Right cardiac atrium (tissue), 5 donors: Measurements from ENCODE around the gene NTN4. TPM values are rescaled to one million over a fixed set of nuclear protein-coding genes. Genes with fewer than 3 reads are reported as not detected.

Experiments used
- ATAC-seq, 2 donors: fragments of 200-7000 bp; cut with Tn5 transposase; one replicate each; pipeline versions ENCODE4 v1.8.0 to v1.9.1; 2020; ENCODE audit warnings: moderate library complexity in 2 of 2, mild to moderate bottlenecking in 1 of 2
- DNase-seq, 3 donors: peaks; one replicate each; pipeline ENCODE4 v3.0.0-alpha.2; 2020
- H3K27ac ChIP-seq: one replicate; pipeline ENCODE4 v1.5.1; 2013; ENCODE audit warnings: mild to moderate bottlenecking, low read length, control low read depth, moderate library complexity
- H3K27me3 ChIP-seq: one replicate; pipeline ENCODE4 v1.6.1; 2013; ENCODE audit not compliant: control insufficient read depth, insufficient read depth
- H3K4me1 ChIP-seq: one replicate; pipeline ENCODE4 v1.6.1; 2013; ENCODE audit warnings: low read length; ENCODE audit not compliant: control insufficient read depth, insufficient read depth
- H3K4me3 ChIP-seq: one replicate; pipeline ENCODE4 v1.5.1; 2013; ENCODE audit warnings: low read length, control low read depth
- H3K9me3 ChIP-seq: one replicate; pipeline ENCODE4 v1.6.1; 2013; ENCODE audit warnings: low read length; ENCODE audit not compliant: control insufficient read depth
- WGBS: extraction: QIAGEN DNeasy Blood & Tissue Kit; methylation state at CpG from one replicate; pipeline ENCODE4 v1.1.7; 2013; 5-methylcytosine and 5-hydroxymethylcytosine counted together
- intact Hi-C, 4 donors: fragments of 100-400 bp; cut with DNase I; formaldehyde crosslinking; loops; one replicate each; pipeline versions ENCODE4 v1.11.0 to v1.14.0; 2022 to 2023
- long read RNA-seq, 4 donors: library from polyadenylated mRNA; unstranded; transcript quantifications; one replicate each; pipeline ENCODE4 v2.0.0, GENCODE V29; 2020 to 2021
- polyA plus RNA-seq: library from polyadenylated mRNA; stranded (reverse); fragments of 200-250 nt; gene quantifications from one replicate; pipeline ENCODE4 v1.2.3, GENCODE V29; 2013
- total RNA-seq, 4 donors: library from RNA; stranded (reverse); fragmentation: NEBNext Ultra II Directional; extraction: Animal tissue kit (Norgen Biotek cat#: 25700); gene quantifications; one replicate each; pipeline ENCODE4 v1.2.1, GENCODE V29; 2021
- donor health status: healthy with polysubstance abuse.
- donor health status: DM: no; HTN: yes; CAD: no.
- donor health status: DM: no; HTN: no; CAD: no.
- donor health status: DM: no; HTN: yes; CAD: no; lungs with severe emphysema.
- donor health status: DM: yes; HTN: yes; CAD: no.

Gene NTN4
- total RNA-seq = 100 to 1,000 TPM in 2 of 4 donors, 10 to 100 TPM in 2; 85.6 to 111 (median 103) TPM
- 62.9 TPM for polyA plus RNA-seq
- long read RNA-seq, donor 1, transcript NTN4-201 (10 exons, 3,615 nt) = major isoform, 288 of 340 reads
- long read RNA-seq, donor 1, partial matches to known transcripts = 31 of 340 reads
- long read RNA-seq, donor 1, other reads (novel, unspliced or antisense) = 21 of 340 reads
- long read RNA-seq, donor 2, transcript NTN4-201 (10 exons, 3,615 nt) = major isoform, 135 of 148 reads
- long read RNA-seq, donor 2, partial matches to known transcripts = 7 of 148 reads
- long read RNA-seq, donor 2, other reads (novel, unspliced or antisense) = 6 of 148 reads
- long read RNA-seq, donor 3, transcript NTN4-201 (10 exons, 3,615 nt) = major isoform, 41 of 103 reads
- long read RNA-seq, donor 3, partial matches to known transcripts = 42 of 103 reads
- long read RNA-seq, donor 3, other reads (novel, unspliced or antisense) = 19 of 103 reads
- long read RNA-seq, donor 4, transcript NTN4-201 (10 exons, 3,615 nt) = major isoform, 174 of 194 reads
- long read RNA-seq, donor 4, partial matches to known transcripts = 8 of 194 reads
- long read RNA-seq, donor 4, other reads (novel, unspliced or antisense) = 11 of 194 reads

DNA sequence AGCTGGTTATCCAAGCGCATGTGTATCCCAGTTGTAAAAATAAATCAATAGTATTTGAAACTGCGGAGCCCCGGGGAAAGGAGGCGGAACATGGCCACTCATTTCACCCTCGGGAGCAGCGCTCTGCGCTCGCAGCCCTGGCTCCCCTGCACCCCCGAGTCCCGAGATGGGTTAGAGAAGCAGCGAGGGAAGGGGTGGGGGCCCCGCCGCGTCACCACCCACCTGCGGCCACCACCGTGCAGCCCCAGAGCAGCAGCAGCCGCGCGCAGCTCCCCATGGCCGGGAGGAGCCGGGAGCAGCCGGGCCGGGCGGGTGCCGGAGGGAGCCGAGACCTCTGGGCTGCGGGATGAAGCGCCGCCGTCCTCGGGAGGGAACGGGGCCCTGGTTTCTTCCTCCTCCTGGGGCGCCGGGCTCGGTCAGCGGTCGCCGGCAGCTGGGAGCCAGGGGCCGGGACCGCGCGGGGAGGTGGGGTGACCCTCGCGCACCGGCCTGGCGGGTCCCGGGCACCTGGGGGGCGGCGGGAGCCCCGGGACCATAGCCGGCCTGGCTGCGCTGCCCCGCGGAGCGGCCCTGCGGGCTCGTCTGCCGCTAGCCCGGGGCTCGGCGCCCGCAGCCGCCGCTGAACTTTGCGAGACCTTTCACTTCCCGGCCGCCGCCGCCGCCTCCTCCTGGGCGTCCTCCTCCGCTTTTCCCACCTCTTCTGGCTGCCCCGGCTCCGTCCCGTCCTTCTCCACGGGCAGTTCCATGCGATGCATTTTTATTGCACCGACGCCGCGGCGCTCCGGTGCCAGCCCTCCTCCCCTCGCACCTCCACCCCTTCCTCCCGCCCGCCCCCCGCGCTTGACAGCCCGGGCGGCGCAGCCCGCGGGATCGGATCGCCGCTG is at the start of gene NTN4:
Gene NTN4 (minus strand): TSS at position 732 of the 884 bp plus-strand sequence. CDS start 455 bp downstream, at position 277.
- under 1% methylated on average over 92 of the region's 96 CpGs for WGBS
- Histone ChIP-seq H3K27ac (peak within 1 kb of the TSS; percentile 51), H3K4me3 (peak within 1 kb of the TSS; percentile 93), H3K4me1 (peaks cover 15% of the 10 kb centered on the region), H3K9me3 (no peaks in the 10 kb centered on the region), H3K27me3 (no peaks in the 10 kb centered on the region)
- intact Hi-C loops = loop anchor here in 1 of 4 donors (10.0 kb wide), 1 partner anchor 185 kb away; no protein-coding TSS in a partner anchor
- DNase-seq = peak; percentile 67 to 87 (median 85)
- peak; percentile 73 to 74 for ATAC-seq

DNA sequence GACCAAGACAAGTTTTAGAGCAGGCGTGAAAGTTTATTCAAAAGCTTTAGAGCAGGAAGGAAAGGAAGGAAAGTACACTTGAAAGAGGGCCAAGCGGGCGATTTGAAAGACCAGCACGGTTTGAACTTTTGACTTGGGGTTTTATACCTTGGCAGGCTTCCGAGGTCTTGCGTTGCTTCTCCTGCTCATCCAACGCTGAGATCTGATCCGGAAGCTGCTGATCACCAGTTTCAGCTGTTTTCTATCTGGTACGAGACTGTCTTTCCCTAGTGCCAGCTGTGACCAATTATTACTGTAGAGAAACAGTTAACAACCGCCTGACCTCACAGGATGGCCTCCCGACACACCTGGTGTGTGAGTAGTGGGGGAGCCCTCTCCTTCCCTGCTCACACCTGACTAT is 47.6 kb upstream of the NTN4 start:
- Histone ChIP-seq H3K4me3 (no peak overlapping the region), H3K4me1 (no peaks in the 10 kb centered on the region), H3K9me3 (no peaks in the 10 kb centered on the region), H3K27ac (no peak overlapping the region), H3K27me3 (no peaks in the 10 kb centered on the region)
- DNase-seq = no peak
- 39% methylated on average over 11 of the region's 11 CpGs for WGBS
- intact Hi-C loops = no loop called here
- no peak for ATAC-seq

GRCh38 chr12:95837240-95838038 is 46.9 kb upstream of the NTN4 start:
- intact Hi-C loops = no loop called here
- ATAC-seq = peak in 1 of 2 donors; percentile 14
- no peak overlapping the region for H3K27ac ChIP-seq

GRCh38 chr12:95836630-95837239 is 46.2 kb upstream of the NTN4 start:
- DNase-seq (no peak), ATAC-seq (no peak)
- intact Hi-C loops = no loop called here
- Histone ChIP-seq H3K27ac (no peak overlapping the region), H3K4me3 (no peak overlapping the region), H3K27me3 (no peaks in the 10 kb centered on the region), H3K4me1 (no peaks in the 10 kb centered on the region), H3K9me3 (no peaks in the 10 kb centered on the region)
- WGBS = 0% methylated on average over 1 of the region's 1 CpG

More at GRCh38 chr12:95837240-95838038, 46.9 kb upstream of the NTN4 start:
- Histone ChIP-seq H3K4me3 (no peak overlapping the region), H3K27me3 (no peaks in the 10 kb centered on the region), H3K9me3 (no peaks in the 10 kb centered on the region), H3K4me1 (no peaks in the 10 kb centered on the region)
- no peak for DNase-seq
- WGBS = 62% methylated on average over 10 of the region's 10 CpGs

GRCh38 chr12:95836185-95836609 is 45.6 kb upstream of the NTN4 start:
- intact Hi-C loops = no loop called here
- H3K27me3 ChIP-seq = no peaks in the 10 kb centered on the region
- no peaks in the 10 kb centered on the region for H3K9me3 ChIP-seq
- no peaks in the 10 kb centered on the region for H3K4me1 ChIP-seq
- H3K4me3 ChIP-seq = no peak overlapping the region
- ATAC-seq = no peak
- H3K27ac ChIP-seq = no peak overlapping the region
- 27% methylated on average over 3 of the region's 3 CpGs for WGBS
- no peak for DNase-seq

DNA sequence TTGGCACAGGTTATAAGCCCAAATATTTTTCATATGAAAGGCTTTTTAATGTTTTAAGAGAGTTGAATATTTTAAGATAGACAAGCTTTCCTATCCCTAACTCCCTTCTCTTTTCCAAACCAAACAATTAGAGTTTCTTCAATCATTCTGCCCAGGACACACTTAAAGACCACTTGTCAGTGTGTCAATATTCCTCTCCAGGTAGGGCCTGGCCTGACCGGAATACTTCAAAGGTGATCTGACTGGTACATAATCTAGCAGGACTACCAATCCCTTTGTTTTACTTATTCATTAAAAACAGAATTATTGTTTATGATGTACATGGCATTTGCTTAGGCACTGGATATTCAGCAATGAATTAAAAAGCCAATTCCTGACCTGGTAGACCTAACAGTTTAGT is 44.0 kb upstream of the NTN4 start:
- H3K9me3 ChIP-seq = no peaks in the 10 kb centered on the region
- no peaks in the 10 kb centered on the region for H3K4me1 ChIP-seq
- H3K27ac ChIP-seq = no peak overlapping the region
- intact Hi-C loops = no loop called here
- DNase-seq = no peak
- no peak for ATAC-seq
- WGBS = 93% methylated on average over 1 of the region's 1 CpG
- H3K27me3 ChIP-seq = no peaks in the 10 kb centered on the region
- H3K4me3 ChIP-seq = no peak overlapping the region

DNA sequence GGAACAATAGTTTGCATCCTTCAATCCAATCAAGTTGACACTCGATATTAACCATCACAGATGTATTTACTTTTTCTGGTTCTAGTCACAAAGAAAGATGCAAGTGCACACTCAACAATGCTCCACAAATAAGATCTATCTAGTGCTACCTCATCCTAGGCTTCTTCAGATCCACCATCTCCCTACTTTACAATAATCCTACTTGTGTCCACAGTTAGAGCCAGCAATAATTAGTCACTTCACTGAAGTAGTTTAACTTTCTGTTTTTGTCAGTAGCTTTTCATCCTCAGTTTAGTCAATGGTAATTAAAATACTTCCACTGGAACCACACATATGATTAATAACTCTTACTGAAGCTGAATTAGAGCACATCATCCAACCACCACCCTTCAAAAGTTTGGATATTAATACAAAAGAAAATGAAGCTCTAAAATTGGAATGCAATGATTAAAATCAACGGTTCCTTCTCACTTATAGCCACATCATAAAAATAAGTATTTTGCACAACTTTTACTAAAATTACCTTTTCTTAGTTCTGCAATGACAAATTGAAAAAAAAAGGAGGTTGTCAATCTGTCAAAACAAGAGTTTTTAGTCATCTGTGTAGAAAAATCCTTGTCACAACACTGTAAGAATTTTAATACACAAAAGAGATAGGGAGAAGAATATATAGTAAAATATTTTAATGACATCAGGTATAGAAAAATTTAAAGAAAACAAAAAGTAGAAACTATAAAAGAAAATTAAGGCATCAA is 39.9 kb upstream of the NTN4 start:
- no peak overlapping the region for H3K4me3 ChIP-seq
- 83% methylated on average over 2 of the region's 2 CpGs for WGBS
- no peak overlapping the region for H3K27ac ChIP-seq
- H3K27me3 ChIP-seq = no peaks in the 10 kb centered on the region
- ATAC-seq (no peak), DNase-seq (no peak)
- intact Hi-C loops = no loop called here
- no peaks in the 10 kb centered on the region for H3K9me3 ChIP-seq
- H3K4me1 ChIP-seq = no peaks in the 10 kb centered on the region

GRCh38 chr12:95829395-95829794 is 38.8 kb upstream of the NTN4 start:
- H3K27ac ChIP-seq = no peak overlapping the region
- no peaks in the 10 kb centered on the region for H3K9me3 ChIP-seq
- no peak for ATAC-seq
- H3K4me3 ChIP-seq = no peak overlapping the region
- intact Hi-C loops = no loop called here
- H3K27me3 ChIP-seq = no peaks in the 10 kb centered on the region
- no peak for DNase-seq
- H3K4me1 ChIP-seq = no peaks in the 10 kb centered on the region

DNA sequence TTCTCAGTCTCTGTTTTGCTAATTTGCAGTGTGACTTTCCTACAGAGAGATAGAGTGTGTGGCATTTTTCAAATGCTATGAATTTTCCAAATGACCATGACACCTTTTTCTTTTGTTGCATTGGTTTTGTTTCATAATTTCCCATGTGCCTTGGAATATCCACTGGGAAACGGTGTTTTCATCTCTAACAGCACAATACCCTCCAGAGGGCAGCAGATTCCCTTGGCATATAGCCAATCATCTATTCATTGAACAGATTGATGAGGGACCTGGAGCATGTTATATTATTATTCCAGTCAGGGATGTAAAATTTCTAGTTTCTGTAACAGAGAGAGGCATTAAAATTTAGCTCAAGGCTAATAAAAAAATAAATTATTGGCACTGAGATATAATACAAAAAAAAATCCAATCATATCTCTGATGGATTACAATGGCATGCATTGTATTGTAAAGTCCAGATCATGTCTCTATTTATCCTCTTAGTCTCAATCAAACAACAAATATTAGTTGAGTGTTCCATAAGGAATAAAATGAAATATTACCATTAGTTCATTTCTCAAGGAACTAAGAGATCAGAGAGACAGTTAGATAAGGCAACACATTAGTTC is 29.6 kb upstream of the NTN4 start:
- ATAC-seq (peak; percentile 51 to 54), DNase-seq (no peak)
- WGBS = 0% methylated on average over 1 of the region's 1 CpG
- no peaks in the 10 kb centered on the region for H3K27me3 ChIP-seq
- H3K9me3 ChIP-seq = no peaks in the 10 kb centered on the region
- intact Hi-C loops = no loop called here
- H3K4me1 ChIP-seq = no peaks in the 10 kb centered on the region
- H3K27ac ChIP-seq = no peak overlapping the region
- H3K4me3 ChIP-seq = no peak overlapping the region
